OCI-LY3 (cell line): ENCODE data around the gene PRR9.
"Not testable (repeated sequence)": the region's sequence is repeated elsewhere in the genome, so short reads cannot be mapped to it uniquely, and the experiment has no call there.

Experiments
- H2AFZ ChIP-seq: fragments of 200-600, 300-600 bp; shearing (Covaris generic); 2 replicates; pipeline ENCODE4 v1.6.0; 2014; ENCODE audit warnings: antibody characterized with exemption, low read depth, low read length
- H3K27ac ChIP-seq: fragments of 200-600, 300-600 bp; sonication (generic); 2 replicates; pipeline ENCODE4 v1.5.1; 2014; ENCODE audit warnings: mild to moderate bottlenecking, low read length, moderate library complexity, mixed read lengths
- H3K27me3 ChIP-seq: fragments of 200-600, 300-600 bp; sonication (generic); 2 replicates; pipeline ENCODE4 v1.6.1; 2014; ENCODE audit warnings: low read depth, low read length, mixed read lengths
- H3K36me3 ChIP-seq: fragments of 200-600, 300-600 bp; sonication (generic); replicated peaks from 2 replicates; pipeline ENCODE3; 2014; ENCODE audit warnings: low read depth, low read length, mixed read lengths
- H3K4me1 ChIP-seq: fragments of 300-600, 200-600 bp; sonication (generic); 2 replicates; pipeline ENCODE4 v1.6.1; 2014; ENCODE audit warnings: low read length, mixed read lengths
- H3K4me2 ChIP-seq: fragments of 200-600, 300-600 bp; sonication (generic); 2 replicates; pipeline ENCODE4 v1.6.1; 2014; ENCODE audit warnings: low read length, mixed read lengths
- H3K4me3 ChIP-seq: fragments of 300-600, 200-600 bp; sonication (generic); 2 replicates; pipeline ENCODE4 v1.5.1; 2014; ENCODE audit warnings: antibody characterized with exemption, mild to moderate bottlenecking, low read length, moderate library complexity
- H3K79me2 ChIP-seq: fragments of 300-600, 200-600 bp; shearing (Covaris generic); 2 replicates; pipeline ENCODE4 v1.6.1; 2014; ENCODE audit warnings: mild to moderate bottlenecking, low read length, mixed read lengths
- H3K9ac ChIP-seq: fragments of 300-600, 200-600 bp; shearing (Covaris generic); 2 replicates; pipeline ENCODE4 v1.6.0; 2014; ENCODE audit warnings: mild to moderate bottlenecking, low read length, moderate library complexity
- H3K9me3 ChIP-seq: fragments of 200-600, 300-600 bp; shearing (Covaris generic); 2 replicates; pipeline ENCODE4 v1.6.1; 2014; ENCODE audit warnings: low read length, mixed read lengths; ENCODE audit not compliant: insufficient read depth
- H4K20me1 ChIP-seq: fragments of 200-600, 300-600 bp; sonication (generic); 2 replicates; pipeline ENCODE4 v1.6.1; 2016; ENCODE audit warnings: low read length, mixed read lengths; ENCODE audit not compliant: insufficient read depth
- CTCF ChIP-seq: fragments of 200-600, 300-600 bp; sonication (generic); IDR thresholded peaks from 2 replicates; pipeline ENCODE4 v1.5.1; 2014; ENCODE audit warnings: antibody characterized with exemption, low read length, low read depth
- EZH2phosphoT487 ChIP-seq: fragments of 200-600 bp; shearing (Covaris generic); IDR thresholded peaks from 2 replicates; pipeline ENCODE4 v1.6.1; 2018; ENCODE audit warnings: antibody characterized with exemption, mixed run types, low read depth

The PRR9 gene

DNA sequence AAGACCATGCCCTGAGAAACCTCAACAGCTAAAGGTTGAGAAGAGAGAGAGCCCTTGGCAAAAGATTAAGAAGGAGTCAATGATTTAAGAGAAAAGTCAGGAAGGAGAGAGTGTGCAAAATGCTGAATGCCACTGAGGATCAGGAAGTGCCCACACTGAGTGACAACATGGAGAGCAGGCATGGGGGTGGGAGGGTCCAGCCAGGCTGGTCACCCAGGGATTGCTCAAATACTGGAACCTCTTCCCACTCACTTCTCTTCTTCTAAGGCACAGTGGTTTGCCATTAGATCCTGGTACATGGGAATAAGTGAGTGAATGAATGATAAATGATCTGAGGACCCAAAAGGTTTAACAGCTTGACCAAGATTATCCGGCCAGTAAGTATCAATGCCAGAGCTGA is 11.1 kb downstream of the PRR9 start:
- H3K4me3 ChIP-seq: no peak overlapping the region
- no peak overlapping the region for H3K4me2 ChIP-seq
- peaks cover 60% of the 10 kb centered on the region for H3K27me3 ChIP-seq
- H3K9me3 ChIP-seq: no peaks in the 10 kb centered on the region
- no peak overlapping the region for H2AFZ ChIP-seq
- no peaks in the 10 kb centered on the region for H3K36me3 ChIP-seq
- H3K4me1 ChIP-seq: 0 out of 2 replicates have a peak, but pooled peaks cover 2% of the 10 kb centered on the region
- TF ChIP-seq EZH2phosphoT487 (no peak), CTCF (no peak)
- H3K27ac ChIP-seq: no peak overlapping the region
- H3K79me2 ChIP-seq: no peaks in the 10 kb centered on the region
- no peak overlapping the region for H3K9ac ChIP-seq
- H4K20me1 ChIP-seq: no peaks in the 10 kb centered on the region

DNA sequence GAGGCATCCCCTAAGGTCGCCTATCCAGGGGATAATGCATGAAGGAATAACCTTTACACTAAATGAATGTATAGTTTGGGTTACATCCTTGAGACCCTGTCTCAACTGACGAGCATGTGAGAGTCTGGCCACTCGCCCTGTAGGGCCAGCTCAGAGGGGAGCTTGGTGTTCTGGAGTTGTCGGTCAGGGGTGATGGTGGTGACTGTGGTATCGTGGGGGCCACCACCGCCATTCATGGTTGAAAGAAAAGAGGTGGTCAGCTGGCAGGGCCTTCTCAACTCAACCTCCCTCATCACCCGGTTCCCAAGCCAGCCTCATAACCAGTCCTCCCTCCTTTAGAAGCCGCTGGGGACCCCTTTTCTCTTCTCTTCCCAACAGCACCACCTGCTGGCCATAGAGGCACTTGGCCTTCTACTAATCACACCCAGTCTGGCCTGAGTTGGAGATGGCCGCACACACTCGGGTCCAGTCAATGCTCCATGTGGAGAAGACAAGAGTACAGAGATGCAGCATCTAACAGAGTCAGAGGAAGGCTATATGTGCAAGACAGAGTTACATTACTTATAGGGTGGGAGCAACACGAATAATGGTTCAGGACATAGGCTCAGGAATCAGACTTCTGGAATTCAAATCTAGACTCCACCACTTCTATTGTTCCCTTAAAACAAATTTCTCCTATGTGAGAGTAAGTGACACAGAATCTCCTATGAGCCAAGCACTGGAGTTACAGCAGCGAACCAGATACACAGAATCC is 11.9 kb downstream of the PRR9 start:
- not testable (repeated sequence) for H3K79me2 ChIP-seq, H3K4me3 ChIP-seq, H2AFZ ChIP-seq, H3K9ac ChIP-seq, H3K36me3 ChIP-seq, H3K9me3 ChIP-seq, H3K27ac ChIP-seq, H4K20me1 ChIP-seq, H3K4me1 ChIP-seq, H3K4me2 ChIP-seq
- peak; percentile 65 for TF ChIP-seq CTCF
- H3K27me3 ChIP-seq: peaks cover 53% of the 10 kb centered on the region

DNA sequence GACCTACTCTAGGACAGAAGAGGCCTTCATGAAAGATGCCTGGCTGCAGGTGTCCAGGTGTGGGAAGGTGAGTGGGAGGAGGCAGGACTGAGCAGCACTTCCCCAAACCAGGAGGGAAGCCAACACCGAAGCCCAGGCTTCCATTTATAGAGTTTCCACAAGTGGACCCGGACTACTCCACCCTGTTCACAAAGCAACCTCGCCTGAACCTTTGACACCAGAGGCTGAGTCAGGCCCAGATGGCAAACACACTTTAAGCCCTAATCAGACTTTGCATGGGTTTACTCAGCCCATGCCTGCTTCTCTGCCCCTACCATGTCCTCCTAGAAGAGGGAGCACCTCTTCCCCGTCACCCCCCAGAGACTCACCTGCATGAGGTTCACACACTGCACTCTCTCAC is 14.0 kb downstream of the PRR9 start:
- no peaks in the 10 kb centered on the region for H3K36me3 ChIP-seq
- no peak overlapping the region for H2AFZ ChIP-seq
- TF ChIP-seq CTCF (no peak), EZH2phosphoT487 (no peak)
- H3K4me3 ChIP-seq: no peak overlapping the region
- no peaks in the 10 kb centered on the region for H3K9me3 ChIP-seq
- H3K27ac ChIP-seq: no peak overlapping the region
- no peak overlapping the region for H3K4me2 ChIP-seq
- no peaks in the 10 kb centered on the region for H4K20me1 ChIP-seq
- no peaks in the 10 kb centered on the region for H3K4me1 ChIP-seq
- H3K79me2 ChIP-seq: no peaks in the 10 kb centered on the region
- H3K27me3 ChIP-seq: peaks cover 44% of the 10 kb centered on the region
- H3K9ac ChIP-seq: no peak overlapping the region

GRCh38 chr1:153231785-153232184 is 14.4 kb downstream of the PRR9 start:
- Histone ChIP-seq H3K27me3 (peaks cover 42% of the 10 kb centered on the region), H3K4me2 (no peak overlapping the region), H3K9me3 (no peaks in the 10 kb centered on the region), H3K79me2 (no peaks in the 10 kb centered on the region), H2AFZ (no peak overlapping the region), H4K20me1 (no peaks in the 10 kb centered on the region), H3K4me3 (no peak overlapping the region), H3K36me3 (no peaks in the 10 kb centered on the region), H3K9ac (no peak overlapping the region), H3K27ac (no peak overlapping the region), H3K4me1 (no peaks in the 10 kb centered on the region)
- TF ChIP-seq CTCF (no peak), EZH2phosphoT487 (no peak)
